Astrocyte (in vitro differentiated cells and primary cell): ENCODE results near the gene POLDIP3. TPM values are rescaled to one million over a fixed set of nuclear protein-coding genes. Genes with fewer than 3 reads are reported as not detected.

Source experiments
- DNase-seq: peaks from one replicate; pipeline ENCODE4 v3.0.0-alpha.2; 2010; ENCODE audit warnings: low read depth
- FAIRE-seq: peaks from 2 replicates; lab custom pipeline; 2011; peaks lifted over from hg19 to GRCh38; lab: Jason Lieb, UNC
- H2AFZ ChIP-seq: 2 replicates; pipeline ENCODE4 v1.6.0; 2012; ENCODE audit warnings: low read depth, low read length, inconsistent platforms
- H3K27ac ChIP-seq: 2 replicates; pipeline ENCODE4 v1.5.1; 2011; ENCODE audit warnings: low read depth, low read length, inconsistent platforms
- H3K27me3 ChIP-seq: 2 replicates; pipeline ENCODE4 v1.6.0; 2011; ENCODE audit warnings: low read length, inconsistent platforms; ENCODE audit not compliant: insufficient read depth
- H3K36me3 ChIP-seq: 2 replicates; pipeline ENCODE4 v1.5.1; 2011; ENCODE audit warnings: low read length, inconsistent platforms; ENCODE audit not compliant: insufficient read depth
- H3K4me1 ChIP-seq: 2 replicates; pipeline ENCODE4 v1.5.1; 2011; ENCODE audit warnings: low read length, inconsistent platforms; ENCODE audit not compliant: insufficient read depth
- H3K4me2 ChIP-seq: 2 replicates; pipeline ENCODE4 v1.6.0; 2012; ENCODE audit warnings: low read length, inconsistent platforms
- H3K4me3 ChIP-seq: 2 replicates; pipeline ENCODE4 v1.5.1; 2011; ENCODE audit warnings: low read depth, mild to moderate bottlenecking, low read length, inconsistent platforms; ENCODE audit not compliant: insufficient read depth
- H3K79me2 ChIP-seq: 2 replicates; pipeline ENCODE4 v1.6.0; 2012; ENCODE audit warnings: mild to moderate bottlenecking, low read length, inconsistent platforms; ENCODE audit not compliant: insufficient read depth
- H3K9ac ChIP-seq: 2 replicates; pipeline ENCODE4 v1.6.0; 2012; ENCODE audit warnings: mild to moderate bottlenecking, low read length, inconsistent platforms
- H3K9me3 ChIP-seq: 2 replicates; pipeline ENCODE4 v1.5.1; 2012; ENCODE audit warnings: low read depth, mild to moderate bottlenecking, low read length, inconsistent platforms; ENCODE audit not compliant: insufficient read depth
- H4K20me1 ChIP-seq: 2 replicates; pipeline ENCODE4 v1.6.0; 2012; ENCODE audit warnings: low read length, inconsistent platforms; ENCODE audit not compliant: insufficient read depth
- H3K27ac Mint-ChIP-seq: one replicate; pipeline ENCODE4 v1.8.0; 2021; ENCODE audit warnings: mild to moderate bottlenecking, mixed read lengths; ENCODE audit not compliant: unreplicated experiment
- H3K27me3 Mint-ChIP-seq: one replicate; pipeline ENCODE4 v1.8.0; 2021; ENCODE audit warnings: low read depth, mixed read lengths; ENCODE audit not compliant: unreplicated experiment
- H3K36me3 Mint-ChIP-seq: one replicate; pipeline ENCODE4 v1.8.0; 2021; ENCODE audit warnings: low read depth, mixed read lengths; ENCODE audit not compliant: unreplicated experiment
- H3K4me1 Mint-ChIP-seq: one replicate; pipeline ENCODE4 v1.8.0; 2021; ENCODE audit warnings: low read depth, mixed read lengths; ENCODE audit not compliant: unreplicated experiment
- H3K4me3 Mint-ChIP-seq: one replicate; pipeline ENCODE4 v1.8.0; 2021; ENCODE audit warnings: mild to moderate bottlenecking, moderate library complexity, mixed read lengths; ENCODE audit not compliant: unreplicated experiment
- H3K9me3 Mint-ChIP-seq: one replicate; pipeline ENCODE4 v1.8.0; 2021; ENCODE audit warnings: mild to moderate bottlenecking, mixed read lengths; ENCODE audit not compliant: unreplicated experiment
- EZH2 ChIP-seq: IDR thresholded peaks from 2 replicates; pipeline ENCODE4 v1.6.1; 2012; ENCODE audit warnings: mild to moderate bottlenecking, low read length, inconsistent platforms; ENCODE audit not compliant: insufficient read depth
- total RNA-seq: library from RNA; stranded (reverse); gene quantifications from 2 replicates; pipeline ENCODE4 v1.2.1, GENCODE V29; 2021
- TF ChIP-seq, protein P1 (sequence below): IDR thresholded peaks from 2 replicates; pipeline ENCODE4 v1.5.1; 2011; ENCODE audit warnings: low read depth, mild to moderate bottlenecking, inconsistent platforms, low read length, moderate library complexity; ENCODE audit not compliant: insufficient read depth

The POLDIP3 gene
- total RNA-seq, 1 donor from 2014 or later: 57.1 TPM

DNA sequence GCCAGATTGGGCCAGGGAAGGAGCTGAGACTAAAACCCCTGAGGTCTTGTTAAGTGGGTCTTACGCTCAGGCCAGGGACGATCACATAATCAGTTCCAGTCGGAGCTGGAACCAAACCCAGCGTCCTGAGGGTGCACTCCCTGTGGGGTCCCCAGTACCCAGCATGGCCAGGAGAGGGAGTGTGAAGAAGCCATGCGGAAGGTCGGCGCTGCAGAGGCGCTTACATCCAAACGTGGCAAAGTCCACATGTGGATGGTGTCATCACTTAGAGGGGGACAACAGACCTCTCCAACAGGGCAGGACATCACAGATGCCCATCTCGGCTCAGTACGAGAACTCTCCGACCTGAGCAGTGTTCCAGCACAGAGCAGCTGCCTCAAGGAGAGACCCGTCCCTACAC lies 17.4 kb upstream of the POLDIP3 start:
- Histone ChIP-seq H3K9me3 (no peaks in the 10 kb centered on the region), H2AFZ (no peak overlapping the region), H4K20me1 (peaks cover 26% of the 10 kb centered on the region), H3K9ac (no peak overlapping the region), H3K79me2 (peaks cover 25% of the 10 kb centered on the region), H3K4me2 (no peak overlapping the region), H3K4me1 (peaks cover 21% of the 10 kb centered on the region), H3K27me3 (no peaks in the 10 kb centered on the region), H3K4me3 (no peak overlapping the region), H3K36me3 (peaks cover 17% of the 10 kb centered on the region), H3K27ac (no peak overlapping the region)
- peaks cover 12% of the 10 kb centered on the region for H3K4me1 Mint-ChIP-seq
- FAIRE-seq (no peak), DNase-seq (no peak)
- no peaks in the 10 kb centered on the region for H3K9me3 Mint-ChIP-seq
- H3K27me3 Mint-ChIP-seq: no peaks in the 10 kb centered on the region
- TF ChIP-seq, protein P1, sequence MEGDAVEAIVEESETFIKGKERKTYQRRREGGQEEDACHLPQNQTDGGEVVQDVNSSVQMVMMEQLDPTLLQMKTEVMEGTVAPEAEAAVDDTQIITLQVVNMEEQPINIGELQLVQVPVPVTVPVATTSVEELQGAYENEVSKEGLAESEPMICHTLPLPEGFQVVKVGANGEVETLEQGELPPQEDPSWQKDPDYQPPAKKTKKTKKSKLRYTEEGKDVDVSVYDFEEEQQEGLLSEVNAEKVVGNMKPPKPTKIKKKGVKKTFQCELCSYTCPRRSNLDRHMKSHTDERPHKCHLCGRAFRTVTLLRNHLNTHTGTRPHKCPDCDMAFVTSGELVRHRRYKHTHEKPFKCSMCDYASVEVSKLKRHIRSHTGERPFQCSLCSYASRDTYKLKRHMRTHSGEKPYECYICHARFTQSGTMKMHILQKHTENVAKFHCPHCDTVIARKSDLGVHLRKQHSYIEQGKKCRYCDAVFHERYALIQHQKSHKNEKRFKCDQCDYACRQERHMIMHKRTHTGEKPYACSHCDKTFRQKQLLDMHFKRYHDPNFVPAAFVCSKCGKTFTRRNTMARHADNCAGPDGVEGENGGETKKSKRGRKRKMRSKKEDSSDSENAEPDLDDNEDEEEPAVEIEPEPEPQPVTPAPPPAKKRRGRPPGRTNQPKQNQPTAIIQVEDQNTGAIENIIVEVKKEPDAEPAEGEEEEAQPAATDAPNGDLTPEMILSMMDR: peak; percentile 19
- TF ChIP-seq EZH2: no peak
- H3K36me3 Mint-ChIP-seq: peaks cover 6% of the 10 kb centered on the region
- no peak overlapping the region for H3K27ac Mint-ChIP-seq
- H3K4me3 Mint-ChIP-seq: no peak overlapping the region

DNA sequence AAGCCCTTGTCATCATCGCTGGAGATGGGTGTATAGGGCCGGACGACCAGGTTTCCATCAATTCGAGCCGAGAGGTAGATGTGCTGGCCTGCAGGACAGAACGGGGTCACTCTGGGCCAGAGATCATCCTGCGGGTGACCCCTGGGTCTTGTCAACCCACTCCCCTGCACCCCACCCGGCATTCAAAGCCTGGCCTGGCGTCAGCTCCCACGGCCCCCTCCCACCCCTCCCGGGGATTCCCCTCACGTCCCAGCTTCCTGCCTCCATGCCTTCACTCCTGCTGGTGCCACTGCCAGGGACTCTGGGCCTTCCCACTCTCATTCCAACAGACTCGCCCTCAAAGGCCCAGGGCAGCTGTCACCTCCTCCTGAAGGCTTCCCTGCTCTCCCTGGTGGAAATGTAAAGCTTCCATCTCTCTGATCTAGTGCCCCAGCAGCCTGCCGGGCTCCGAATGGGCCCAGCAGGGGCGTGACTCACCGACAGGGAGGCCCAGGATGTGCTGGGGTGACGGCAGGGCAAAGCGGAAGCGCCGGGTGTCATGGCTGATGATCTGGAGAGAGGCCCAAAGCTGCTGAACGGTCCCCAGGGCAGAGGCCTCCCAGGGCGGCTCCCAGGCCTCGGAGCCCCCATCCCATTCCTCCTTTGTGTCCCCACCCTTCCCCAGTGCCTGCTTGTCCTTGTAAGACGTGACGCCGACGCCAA lies 16.4 kb upstream of the POLDIP3 start:
- H3K27ac Mint-ChIP-seq: no peak overlapping the region
- peak overlapping the region; percentile 35 for H3K9ac ChIP-seq
- H4K20me1 ChIP-seq: peaks cover 16% of the 10 kb centered on the region
- no peak overlapping the region for H2AFZ ChIP-seq
- H3K4me2 ChIP-seq: no peak overlapping the region
- peaks cover 18% of the 10 kb centered on the region for H3K4me1 ChIP-seq
- H3K36me3 Mint-ChIP-seq: peaks cover 10% of the 10 kb centered on the region
- H3K4me3 Mint-ChIP-seq: no peak overlapping the region
- H3K27me3 ChIP-seq: no peaks in the 10 kb centered on the region
- H3K9me3 ChIP-seq: no peaks in the 10 kb centered on the region
- no peaks in the 10 kb centered on the region for H3K9me3 Mint-ChIP-seq
- H3K79me2 ChIP-seq: peaks cover 16% of the 10 kb centered on the region
- no peak for FAIRE-seq
- TF ChIP-seq, protein P1: no peak
- no peak for TF ChIP-seq EZH2
- H3K27ac ChIP-seq: no peak overlapping the region
- peaks cover 20% of the 10 kb centered on the region for H3K36me3 ChIP-seq
- DNase-seq: no peak
- H3K4me1 Mint-ChIP-seq: peaks cover 12% of the 10 kb centered on the region
- no peak overlapping the region for H3K4me3 ChIP-seq
- H3K27me3 Mint-ChIP-seq: no peaks in the 10 kb centered on the region

DNA sequence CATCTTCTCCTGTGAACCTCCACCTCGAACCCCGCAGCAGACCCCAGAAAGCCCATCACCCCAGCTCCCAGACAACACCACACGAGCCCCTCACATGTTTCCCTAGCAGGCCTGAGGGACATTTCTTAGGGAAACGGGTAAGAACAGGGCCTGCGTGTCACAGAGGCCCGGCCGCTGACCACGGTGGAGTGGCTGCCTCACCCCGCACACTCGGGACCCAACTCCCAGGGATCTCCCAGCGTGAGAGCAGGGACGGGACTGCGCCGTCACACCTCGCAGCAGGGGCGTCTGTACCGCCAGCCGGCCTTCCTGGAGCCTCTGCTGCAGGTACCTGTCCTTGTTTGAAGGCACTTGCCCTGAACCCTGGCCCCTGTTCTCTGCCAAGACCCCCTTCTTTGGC lies 15.5 kb upstream of the POLDIP3 start:
- Histone ChIP-seq H3K79me2 (peaks cover 16% of the 10 kb centered on the region), H3K9me3 (no peaks in the 10 kb centered on the region), H4K20me1 (peaks cover 16% of the 10 kb centered on the region), H3K27me3 (no peaks in the 10 kb centered on the region), H3K36me3 (peaks cover 20% of the 10 kb centered on the region), H3K9ac (no peak overlapping the region), H3K4me1 (peaks cover 9% of the 10 kb centered on the region), H3K27ac (no peak overlapping the region), H3K4me2 (no peak overlapping the region), H3K4me3 (no peak overlapping the region), H2AFZ (no peak overlapping the region)
- no peaks in the 10 kb centered on the region for H3K9me3 Mint-ChIP-seq
- H3K4me1 Mint-ChIP-seq: peaks cover 3% of the 10 kb centered on the region
- H3K4me3 Mint-ChIP-seq: no peak overlapping the region
- H3K36me3 Mint-ChIP-seq: peaks cover 10% of the 10 kb centered on the region
- TF ChIP-seq, protein P1: no peak
- TF ChIP-seq EZH2: no peak
- DNase-seq (no peak), FAIRE-seq (no peak)
- H3K27me3 Mint-ChIP-seq: no peaks in the 10 kb centered on the region
- no peak overlapping the region for H3K27ac Mint-ChIP-seq
